Hematopoietic multipotent progenitor cell treated with erythropoietin and hydrocortisone succinate and interleukin-3 and kit ligand, for 4 days (in vitro differentiated cells): ENCODE results near the gene LTF.

Experiments used
- DNase-seq: peaks from one replicate; pipeline ENCODE4 v3.0.0-alpha.2; 2015

The LTF gene

GRCh38 chr3:46468753-46469600, 4.3 kb upstream of the LTF start:
- DNase-seq: no peak

DNA sequence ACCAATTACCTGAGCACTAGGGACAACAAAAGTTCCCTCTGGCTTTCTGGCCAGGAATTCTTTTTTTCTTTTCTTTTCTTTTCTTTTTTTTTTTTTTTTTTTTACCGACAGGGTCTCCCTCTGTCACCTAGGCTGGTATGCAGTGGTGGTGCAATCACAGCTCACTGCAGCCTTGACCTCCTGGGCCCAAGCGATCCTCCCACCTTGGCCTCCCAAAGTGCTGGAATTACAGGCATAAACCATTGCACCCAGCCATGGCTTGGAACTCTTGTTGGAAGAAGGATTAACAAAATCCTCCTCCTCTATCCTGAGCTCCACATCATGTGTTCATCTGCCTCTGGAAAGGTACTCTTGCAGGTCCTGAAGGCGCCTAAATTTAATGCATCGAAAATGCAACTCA, 2.9 kb upstream of the LTF start:
- no peak for DNase-seq

GRCh38 chr3:46466871-46467403, 2.2 kb upstream of the LTF start:
- no peak for DNase-seq

DNA sequence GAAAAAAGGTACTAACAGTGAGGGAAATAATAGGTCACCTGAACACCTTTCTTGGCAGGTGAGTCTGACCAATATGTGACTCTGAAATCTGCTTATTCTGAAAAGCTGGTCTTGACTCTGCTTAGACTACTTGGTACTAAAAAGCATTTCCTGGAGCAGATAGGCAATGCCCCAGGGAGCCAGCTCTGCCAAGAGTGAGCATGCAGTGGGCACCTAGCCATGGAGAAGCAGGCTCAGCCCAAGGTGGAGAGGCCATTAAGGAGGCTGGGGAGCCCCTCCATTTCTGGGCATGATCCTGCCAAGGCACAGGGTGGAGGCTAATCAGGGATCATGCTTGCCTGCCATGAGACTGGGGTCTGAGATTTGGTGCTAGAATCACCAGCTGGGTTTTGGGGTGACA, 1.6 kb upstream of the LTF start:
- DNase-seq: no peak

GRCh38 chr3:46465196-46465520, 453 bp upstream of the LTF start:
- DNase-seq: no peak

DNA sequence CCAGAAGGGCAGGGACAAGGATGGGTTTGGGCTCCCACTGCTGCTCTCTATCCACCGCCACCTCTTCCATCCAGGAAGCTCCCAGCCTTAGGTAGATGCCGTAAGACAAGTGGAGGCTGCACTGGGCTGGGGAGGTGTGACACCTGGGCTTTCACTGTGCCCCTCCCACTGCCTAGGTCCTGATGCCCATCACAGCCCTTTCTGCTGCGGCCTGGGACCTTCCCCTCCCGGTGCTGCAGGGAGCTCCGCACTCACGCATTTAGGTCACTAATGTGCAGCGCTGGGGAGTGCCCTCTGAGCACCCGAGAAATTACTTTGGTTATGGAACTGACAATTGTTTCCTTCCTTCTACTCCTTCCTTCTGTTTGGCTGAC, 850 bp downstream of the LTF start:
- no peak for DNase-seq

GRCh38 chr3:46463120-46463867, 1.4 kb downstream of the LTF start:
- no peak for DNase-seq

- no peak for DNase-seq
Measured at GRCh38 chr3:46462511-46462910, 2.2 kb downstream of the LTF start.

DNA sequence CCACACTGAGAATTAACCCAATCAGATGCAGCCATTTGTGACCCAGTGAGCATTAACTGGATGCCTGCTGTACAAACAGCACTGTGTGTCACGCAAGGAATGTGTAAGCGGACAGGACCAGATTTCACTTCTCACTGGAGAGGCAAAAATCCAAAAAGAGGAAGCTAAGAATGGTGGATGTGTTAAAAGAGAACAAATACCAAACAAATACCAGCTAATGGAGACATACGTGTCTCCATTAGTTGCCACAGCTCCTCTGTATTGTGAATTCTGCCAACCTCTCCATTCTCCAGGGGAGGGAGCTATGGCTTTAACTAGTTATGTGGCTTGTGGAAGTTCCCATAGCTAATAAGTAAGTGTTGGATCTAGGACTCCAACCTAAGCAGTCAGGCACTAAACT, 2.6 kb downstream of the LTF start:
- peak; percentile 27 for DNase-seq

DNA sequence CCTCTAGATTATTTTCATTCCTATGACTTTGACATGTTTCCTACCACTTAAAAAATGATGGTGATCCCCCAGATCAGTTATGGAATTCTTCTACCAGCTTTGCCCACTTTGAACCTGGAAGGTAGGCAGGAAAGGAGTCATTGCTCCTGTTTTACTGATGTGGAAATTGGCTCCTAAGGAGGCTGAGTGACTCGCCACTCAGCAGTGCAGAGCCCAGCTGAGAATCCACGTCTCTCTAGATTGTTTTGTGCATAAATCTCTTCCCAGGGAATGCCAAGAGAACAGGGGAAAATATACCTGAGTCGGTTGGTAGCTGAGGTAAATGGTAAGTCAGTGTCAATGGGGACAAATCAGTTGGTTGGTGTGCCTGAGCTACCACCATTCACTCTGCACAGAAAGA, 4.7 kb downstream of the LTF start:
- DNase-seq: no peak

- no peak for DNase-seq
Measured at GRCh38 chr3:46456118-46456517, 8.6 kb downstream of the LTF start.

GRCh38 chr3:46455231-46456115, 9.2 kb downstream of the LTF start:
- no peak for DNase-seq

DNA sequence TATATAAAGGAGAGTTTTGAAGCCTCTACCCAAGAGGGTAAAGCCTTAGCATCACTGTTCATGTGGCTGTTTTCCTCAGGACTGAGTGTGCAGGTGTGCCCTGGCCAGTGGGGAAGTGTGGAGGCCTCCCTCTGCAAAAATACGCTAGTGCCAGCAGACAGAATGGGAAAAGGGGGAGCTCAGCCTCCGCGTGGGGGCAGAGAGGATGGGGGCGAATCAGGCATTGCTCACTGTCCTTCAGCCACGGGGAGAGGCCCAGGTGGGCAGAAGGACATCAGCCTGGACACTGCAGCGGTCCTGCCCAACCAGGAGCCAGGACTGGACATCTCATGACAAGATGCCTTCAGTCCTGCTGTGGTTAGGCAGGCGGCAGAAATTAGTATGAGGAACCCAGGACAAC, 10.1 kb downstream of the LTF start:
- no peak for DNase-seq

DNA sequence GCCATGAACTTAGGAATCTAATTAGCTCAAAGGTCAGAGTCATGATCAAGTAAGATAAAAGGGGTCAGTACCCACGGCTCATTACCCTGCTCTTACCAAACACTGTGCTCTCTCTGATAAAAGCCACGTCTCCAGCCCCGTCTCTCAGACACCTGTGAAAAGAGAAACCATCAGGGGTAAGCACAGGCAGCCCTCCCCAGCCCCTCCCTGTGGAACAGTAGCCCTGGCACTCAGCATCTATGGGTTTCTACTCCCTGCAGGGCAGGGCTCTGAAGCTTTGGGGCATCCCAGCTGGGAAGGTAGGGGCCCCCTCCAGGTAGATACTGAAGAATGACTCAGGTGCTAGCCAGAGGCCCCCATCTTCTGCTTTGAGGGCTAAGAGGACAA, 10.5 kb downstream of the LTF start:
- no peak for DNase-seq

DNA sequence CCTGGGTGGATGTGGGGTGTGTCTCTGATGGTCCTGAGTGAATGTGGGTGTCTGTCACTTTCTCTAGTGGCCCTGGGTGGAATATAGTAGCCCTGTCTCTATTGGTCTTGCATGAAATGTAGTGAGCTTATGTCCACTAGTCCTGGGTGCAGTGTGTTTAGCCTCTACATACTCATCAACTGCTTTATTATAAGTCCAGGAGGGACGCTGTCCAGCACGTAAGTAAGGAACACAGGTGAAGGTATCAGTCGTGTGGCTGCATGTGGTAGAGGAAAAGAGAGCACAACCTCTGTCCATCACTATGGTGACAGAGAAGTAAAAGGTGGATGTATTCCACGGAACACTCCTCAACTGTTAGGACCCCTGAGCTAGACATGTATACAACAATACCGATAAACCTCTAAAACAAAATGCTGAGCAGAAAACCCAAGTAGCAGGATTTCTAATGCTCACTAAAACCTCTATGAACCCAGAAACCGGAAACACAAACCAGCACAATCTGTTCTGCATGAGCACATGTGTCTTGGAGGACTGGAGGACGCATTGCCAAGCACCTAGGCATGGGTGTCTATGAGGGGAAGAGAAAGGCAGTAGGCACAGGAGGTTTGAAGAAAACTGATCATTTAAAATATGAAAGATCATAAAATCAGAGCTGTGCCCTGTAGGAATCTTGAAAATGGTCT, 11.0 kb downstream of the LTF start:
- DNase-seq: no peak

GRCh38 chr3:46449755-46450552, 14.8 kb downstream of the LTF start:
- no peak for DNase-seq

GRCh38 chr3:46448721-46449120, 16.0 kb downstream of the LTF start:
- DNase-seq: no peak

- peak; percentile 56 for DNase-seq
Measured at GRCh38 chr3:46447228-46447985, 17.3 kb downstream of the LTF start.

DNA sequence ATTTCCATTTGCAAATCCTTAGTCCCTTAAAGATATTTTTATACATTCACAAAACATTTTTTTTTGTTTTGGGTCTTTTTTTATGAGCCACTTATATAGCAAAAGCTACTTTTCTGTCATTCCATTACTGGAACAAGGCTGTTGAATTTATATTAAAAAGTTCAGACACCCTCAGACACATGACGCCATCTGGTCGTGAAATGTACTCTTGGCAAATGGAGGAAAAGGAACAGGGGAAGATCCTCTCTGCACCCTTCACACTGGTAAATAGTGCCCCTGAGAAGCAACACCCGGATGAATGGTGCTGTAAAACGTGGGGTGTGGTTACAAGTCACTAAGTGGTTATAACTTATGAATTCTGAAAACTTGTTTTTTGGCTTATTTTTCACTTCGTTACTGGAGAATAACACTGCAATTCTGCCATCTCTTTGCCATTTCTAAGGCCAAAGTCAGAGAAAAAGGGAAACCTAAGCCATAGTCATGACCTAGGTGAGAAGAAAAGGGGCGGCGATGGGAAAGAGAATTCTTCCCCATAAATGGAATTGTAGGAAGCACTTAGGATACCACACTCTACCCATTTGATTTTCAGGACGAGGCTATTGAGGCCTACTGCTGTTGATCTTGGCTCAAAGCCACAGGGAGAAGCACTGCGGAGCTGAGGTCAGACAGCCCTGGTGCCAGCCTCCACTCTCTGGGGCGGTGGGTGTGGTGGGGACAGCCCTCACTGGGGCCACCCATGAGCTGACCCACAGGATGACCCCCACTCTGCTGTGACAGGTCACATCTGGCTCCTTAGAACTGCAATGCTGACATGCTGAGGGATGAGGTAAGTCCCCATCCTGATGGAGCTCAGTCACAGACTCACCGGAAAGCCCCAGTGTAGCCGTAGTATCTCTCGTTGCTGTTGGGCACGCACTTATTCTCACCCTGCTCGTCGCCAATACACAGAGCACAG, 21.9 kb downstream of the LTF start:
- DNase-seq: no peak
